ENCODE measurements around the gene ADAMTS16.

DNA sequence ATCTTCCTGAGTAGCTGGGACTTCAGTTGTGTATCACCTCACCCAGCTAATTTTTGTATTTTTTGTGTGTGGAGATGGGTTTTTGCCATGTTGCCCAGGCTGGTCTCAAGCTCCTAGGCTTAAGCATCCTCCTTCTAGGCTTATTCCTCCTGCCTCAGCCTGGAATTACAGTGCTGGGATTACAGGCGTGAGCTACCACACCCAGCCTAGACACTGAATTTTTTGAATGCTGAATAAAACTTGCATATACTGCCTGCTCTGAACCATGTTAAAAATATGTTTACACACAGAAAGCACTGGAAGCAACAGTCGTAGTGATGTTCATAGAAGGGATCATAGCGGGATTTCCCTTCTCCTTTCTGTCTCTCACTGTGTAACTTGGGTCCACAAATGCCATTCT lies 161.0 kb downstream of the ADAMTS16 start:
- TF ChIP-seq, protein P1, sequence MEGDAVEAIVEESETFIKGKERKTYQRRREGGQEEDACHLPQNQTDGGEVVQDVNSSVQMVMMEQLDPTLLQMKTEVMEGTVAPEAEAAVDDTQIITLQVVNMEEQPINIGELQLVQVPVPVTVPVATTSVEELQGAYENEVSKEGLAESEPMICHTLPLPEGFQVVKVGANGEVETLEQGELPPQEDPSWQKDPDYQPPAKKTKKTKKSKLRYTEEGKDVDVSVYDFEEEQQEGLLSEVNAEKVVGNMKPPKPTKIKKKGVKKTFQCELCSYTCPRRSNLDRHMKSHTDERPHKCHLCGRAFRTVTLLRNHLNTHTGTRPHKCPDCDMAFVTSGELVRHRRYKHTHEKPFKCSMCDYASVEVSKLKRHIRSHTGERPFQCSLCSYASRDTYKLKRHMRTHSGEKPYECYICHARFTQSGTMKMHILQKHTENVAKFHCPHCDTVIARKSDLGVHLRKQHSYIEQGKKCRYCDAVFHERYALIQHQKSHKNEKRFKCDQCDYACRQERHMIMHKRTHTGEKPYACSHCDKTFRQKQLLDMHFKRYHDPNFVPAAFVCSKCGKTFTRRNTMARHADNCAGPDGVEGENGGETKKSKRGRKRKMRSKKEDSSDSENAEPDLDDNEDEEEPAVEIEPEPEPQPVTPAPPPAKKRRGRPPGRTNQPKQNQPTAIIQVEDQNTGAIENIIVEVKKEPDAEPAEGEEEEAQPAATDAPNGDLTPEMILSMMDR (IDR thresholded peaks at IDR 0.05) = no peak
- TF ChIP-seq POLR2A (IDR thresholded peaks at IDR 0.05) = no peak
